Measurements from ENCODE around the gene RYR1. TPM values are rescaled to one million over a fixed set of nuclear protein-coding genes. Genes with fewer than 3 reads are reported as not detected.

RYR1 gene
- total RNA-seq, 1 experiment from 2014 or later, result 34.2 TPM

GRCh38 chr19:38561658-38562057 lies 128.2 kb downstream of the RYR1 start:
- BruUV-seq (replicated peaks), result no TSS peak
- no peak overlapping the region for H3K27ac ChIP-seq (ENCODE audit: low read length)
- ChIA-PET CTCF (no interaction called here), POLR2A (interaction anchor here (0.7 kb wide), 1 partner anchor 85 kb away, joined by 3 read pairs; the partner anchor contains the start of gene ACTN4)
- H3K27me3 ChIP-seq (ENCODE audit: control insufficient read depth, insufficient read depth, low read length), result no peaks in the 10 kb centered on the region
- peaks cover 7% of the 10 kb centered on the region; the same call in 1 of the 2 replicates for H3K4me1 ChIP-seq (ENCODE audit: control insufficient read depth, insufficient read depth, low read length)
- ATAC-seq (no peak), DNase-seq (ENCODE audit: low read depth, low spot score) (no peak)
- intact Hi-C loops (cut with micrococcal nuclease; ENCODE audit: unreplicated experiment) (no loop called here), in situ Hi-C loops (cut with HindIII; ENCODE audit: low pct_unique_long_range_greater_than_20kb, low sequenced_read_pairs) (no loop called here)
- TF ChIP-seq REST (IDR thresholded peaks at IDR 0.05; ENCODE audit: insufficient read depth in 1 of 2, low read depth in 2 of 2, low read length in 1 of 2) (no peak), CTCF (IDR thresholded peaks at IDR 0.05) (no peak), TCF7L2 (IDR thresholded peaks at IDR 0.05; ENCODE audit: low read depth, low read length) (no peak), SIN3A (IDR thresholded peaks at IDR 0.05; ENCODE audit: borderline replicate concordance, insufficient read depth, low read depth, low read length) (no peak), POLR2AphosphoS5 (IDR thresholded peaks at IDR 0.05; ENCODE audit: low read depth, low read length) (no peak)
- no peaks in the 10 kb centered on the region for H3K36me3 ChIP-seq (ENCODE audit: control insufficient read depth, insufficient read depth, low read length)
- H3K4me3 ChIP-seq (ENCODE audit: low read depth in 2 of 2, low read length in 2 of 2), result no peak overlapping the region
- no peaks in the 10 kb centered on the region for H3K9me3 ChIP-seq (ENCODE audit: control insufficient read depth, insufficient read depth, low read depth, low read length)

GRCh38 chr19:38562096-38562495 lies 128.6 kb downstream of the RYR1 start:
- POLR2A ChIA-PET, result interaction anchor here (0.5 to 0.7 kb wide), 2 partner anchors 21 to 85 kb away, joined by 3 to 6 read pairs; partner anchors contain the start of gene ACTN4
- no peak overlapping the region for H3K27ac ChIP-seq (ENCODE audit: low read length)
- intact Hi-C loops (cut with micrococcal nuclease; ENCODE audit: unreplicated experiment), result no loop called here
- H3K36me3 ChIP-seq (ENCODE audit: control insufficient read depth, insufficient read depth, low read length), result no peaks in the 10 kb centered on the region
- H3K27me3 ChIP-seq (ENCODE audit: control insufficient read depth, insufficient read depth, low read length), result no peaks in the 10 kb centered on the region
- in situ Hi-C loops (cut with HindIII; ENCODE audit: low pct_unique_long_range_greater_than_20kb, low sequenced_read_pairs), result no loop called here
- no peak for TF ChIP-seq POLR2AphosphoS5 (IDR thresholded peaks at IDR 0.05; ENCODE audit: low read depth, low read length)
- TF ChIP-seq SIN3A (IDR thresholded peaks at IDR 0.05; ENCODE audit: borderline replicate concordance, insufficient read depth, low read depth, low read length), result no peak
- TF ChIP-seq CTCF (IDR thresholded peaks at IDR 0.05), result no peak
- no peak for TF ChIP-seq REST (IDR thresholded peaks at IDR 0.05; ENCODE audit: insufficient read depth in 1 of 2, low read depth in 2 of 2, low read length in 1 of 2)
- TF ChIP-seq TCF7L2 (IDR thresholded peaks at IDR 0.05; ENCODE audit: low read depth, low read length), result no peak
- BruUV-seq (replicated peaks), result no TSS peak
- peaks cover 7% of the 10 kb centered on the region; the same call in 1 of the 2 replicates for H3K4me1 ChIP-seq (ENCODE audit: control insufficient read depth, insufficient read depth, low read length)
- CTCF ChIA-PET, result no interaction called here
- no peaks in the 10 kb centered on the region for H3K9me3 ChIP-seq (ENCODE audit: control insufficient read depth, insufficient read depth, low read depth, low read length)
- H3K4me3 ChIP-seq (ENCODE audit: low read depth in 2 of 2, low read length in 2 of 2), result no peak overlapping the region
- DNase-seq (ENCODE audit: low read depth, low spot score), result no peak
- no peak for ATAC-seq
